Prostate gland (tissue), 2 donors: ENCODE measurements around the gene MFAP3.

Source experiments
- POLR2A ChIP-seq: fragments of 450-650 bp; IDR thresholded peaks from one replicate; pipeline ENCODE4 v1.6.1; 2016; ENCODE audit warnings: antibody characterized with exemption, mild to moderate bottlenecking
- POLR2AphosphoS5 ChIP-seq: sonication (generic); formaldehyde crosslinking; IDR thresholded peaks from one replicate; pipeline ENCODE4 v1.6.1; 2017; ENCODE audit warnings: antibody characterized with exemption
- TF ChIP-seq, protein P1 (sequence below), 4 experiments: fragments of 200-600 bp in 2 of 4; fragments of 450-650 bp in 2 of 4; sonication (generic) in 2 of 4; IDR thresholded peaks; 1 replicate in 3 of 4; 2 replicates in 1 of 4; pipeline ENCODE4 v1.5.1; 2016 to 2019; ENCODE audit warnings: antibody characterized with exemption in 4 of 4, mild to moderate bottlenecking in 2 of 4, moderate library complexity in 2 of 4

DNA sequence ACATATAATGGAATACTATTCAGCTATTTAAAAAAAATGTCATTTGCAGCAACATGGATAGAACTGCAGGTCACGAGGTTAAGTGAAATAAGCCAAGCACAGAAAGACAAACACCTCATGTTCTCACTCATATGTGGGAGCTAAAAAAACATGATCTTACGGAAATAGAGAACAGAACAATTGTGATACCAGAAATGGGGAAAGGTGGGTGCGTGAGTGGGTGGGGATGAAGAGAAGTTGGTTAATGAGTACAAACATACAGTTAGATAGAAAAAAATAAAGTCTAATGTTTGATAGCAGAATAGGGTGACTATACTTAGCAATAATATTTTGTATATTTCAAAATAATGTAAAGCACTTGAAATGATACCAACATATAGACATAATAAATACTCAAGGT lies 38.8 kb upstream of the MFAP3 start:
- TF ChIP-seq, protein P1, sequence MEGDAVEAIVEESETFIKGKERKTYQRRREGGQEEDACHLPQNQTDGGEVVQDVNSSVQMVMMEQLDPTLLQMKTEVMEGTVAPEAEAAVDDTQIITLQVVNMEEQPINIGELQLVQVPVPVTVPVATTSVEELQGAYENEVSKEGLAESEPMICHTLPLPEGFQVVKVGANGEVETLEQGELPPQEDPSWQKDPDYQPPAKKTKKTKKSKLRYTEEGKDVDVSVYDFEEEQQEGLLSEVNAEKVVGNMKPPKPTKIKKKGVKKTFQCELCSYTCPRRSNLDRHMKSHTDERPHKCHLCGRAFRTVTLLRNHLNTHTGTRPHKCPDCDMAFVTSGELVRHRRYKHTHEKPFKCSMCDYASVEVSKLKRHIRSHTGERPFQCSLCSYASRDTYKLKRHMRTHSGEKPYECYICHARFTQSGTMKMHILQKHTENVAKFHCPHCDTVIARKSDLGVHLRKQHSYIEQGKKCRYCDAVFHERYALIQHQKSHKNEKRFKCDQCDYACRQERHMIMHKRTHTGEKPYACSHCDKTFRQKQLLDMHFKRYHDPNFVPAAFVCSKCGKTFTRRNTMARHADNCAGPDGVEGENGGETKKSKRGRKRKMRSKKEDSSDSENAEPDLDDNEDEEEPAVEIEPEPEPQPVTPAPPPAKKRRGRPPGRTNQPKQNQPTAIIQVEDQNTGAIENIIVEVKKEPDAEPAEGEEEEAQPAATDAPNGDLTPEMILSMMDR (IDR thresholded peaks at IDR 0.05), result no peak
- TF ChIP-seq POLR2A (no peak), POLR2AphosphoS5 (no peak)
